ENCODE measurements around the gene CT45A8. TPM values are rescaled to one million over a fixed set of nuclear protein-coding genes. Genes with fewer than 3 reads are reported as not detected.
"Not testable (repeated sequence)": the region's sequence is repeated elsewhere in the genome, so short reads cannot be mapped to it uniquely, and the experiment has no call there.

Gene CT45A8, protein sequence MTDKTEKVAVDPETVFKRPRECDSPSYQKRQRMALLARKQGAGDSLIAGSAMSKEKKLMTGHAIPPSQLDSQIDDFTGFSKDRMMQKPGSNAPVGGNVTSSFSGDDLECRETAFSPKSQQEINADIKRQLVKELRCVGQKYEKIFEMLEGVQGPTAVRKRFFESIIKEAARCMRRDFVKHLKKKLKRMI
- total RNA-seq (not detected), polyA plus RNA-seq (not detected)
- long read RNA-seq, donor 1: 0 reads
- long read RNA-seq, donor 2: 0 reads
- long read RNA-seq, donor 3: 0 reads
- long read RNA-seq, donor 4: 0 reads

DNA sequence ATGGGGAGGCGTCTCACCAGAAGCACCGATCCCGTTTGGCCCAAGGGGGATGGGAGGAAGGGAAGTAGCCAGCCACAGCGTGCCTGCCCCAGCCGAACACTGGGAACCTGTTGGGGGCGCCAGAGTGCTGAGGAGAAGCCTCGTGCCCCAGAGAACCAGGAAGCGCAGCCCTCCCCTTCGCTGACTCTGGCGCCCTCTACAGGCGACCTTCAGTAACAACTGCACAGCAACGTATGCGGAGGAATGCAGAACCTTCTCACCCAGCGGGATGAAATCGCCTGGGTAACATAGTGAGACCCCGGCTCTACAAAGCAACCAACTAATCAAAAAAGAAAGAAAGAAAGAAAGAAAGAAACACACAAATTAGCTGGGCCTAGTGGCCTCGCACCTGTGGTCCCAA lies at the start of gene CT45A8:
TSS of gene CT45A8 (minus strand) at position 101 of the 400 bp plus-strand sequence. CDS start 3,755 bp downstream, outside the sequence.
- WGBS: no CpG with 5 or more reads among the region's 17 CpGs
- intact Hi-C loops (cut with DNase I): not testable (repeated sequence)

DNA sequence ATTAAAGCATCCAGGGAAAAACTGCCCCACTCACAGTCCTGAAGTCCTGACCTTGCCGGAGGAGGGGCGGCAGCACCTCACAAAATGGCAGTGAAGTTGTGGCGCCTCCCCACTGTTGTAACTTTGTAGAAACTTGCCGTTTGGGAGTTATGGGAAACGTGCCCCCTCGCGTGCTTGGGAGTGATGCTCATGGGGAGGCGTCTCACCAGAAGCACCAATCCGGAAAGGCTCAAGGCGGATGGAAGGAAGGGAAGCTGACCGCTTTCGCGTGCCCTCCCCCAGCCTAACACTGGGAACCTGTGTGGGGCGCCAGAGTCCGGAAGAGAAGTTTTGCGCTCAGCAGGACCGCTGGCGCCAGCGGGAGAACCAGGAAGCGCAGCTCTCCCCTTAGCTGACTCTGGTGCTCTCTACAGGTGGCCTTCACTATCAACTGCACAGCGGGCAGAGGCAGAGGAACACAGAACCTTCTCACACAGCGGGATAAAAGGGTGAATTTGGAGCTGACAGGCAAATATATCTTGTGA lies 39.0 kb upstream of the CT45A8 start, which contains the start of the genes CT45A10 and SAGE1:
TSS of gene CT45A10 (minus strand) at position 151 of the 524 bp plus-strand sequence. CDS start 8,100 bp downstream, outside the sequence.
TSS of gene SAGE1 (plus strand) at position 423 of the 524 bp plus-strand sequence. CDS start 2,527 bp downstream, outside the sequence.
- intact Hi-C loops (cut with DNase I): no loop called here
- no peak for ATAC-seq
- DNase-seq: no peak
- Histone ChIP-seq H3K4me3 (ENCODE audit: low read length) (no peak within 1 kb of the TSS), H3K4me1 (ENCODE audit: control insufficient read depth, insufficient read depth, low read length) (no peaks in the 10 kb centered on the region), H3K9me3 (ENCODE audit: control insufficient read depth, low read length) (no peaks in the 10 kb centered on the region), H3K27ac (ENCODE audit: low read length) (no peak within 1 kb of the TSS), H3K27me3 (ENCODE audit: control insufficient read depth, insufficient read depth) (no peaks in the 10 kb centered on the region)
- WGBS: 90% methylated on average over 22 of the region's 22 CpGs

More for the DNA sequence above, at the start of gene CT45A8:
- H3K4me3 ChIP-seq (ENCODE audit: low read length); H3K27ac ChIP-seq (ENCODE audit: low read length); H3K9me3 ChIP-seq (ENCODE audit: control insufficient read depth, low read length); H3K4me1 ChIP-seq (ENCODE audit: control insufficient read depth, insufficient read depth, low read length); H3K27me3 ChIP-seq (ENCODE audit: control insufficient read depth, insufficient read depth); ATAC-seq; DNase-seq: not testable (repeated sequence)

DNA sequence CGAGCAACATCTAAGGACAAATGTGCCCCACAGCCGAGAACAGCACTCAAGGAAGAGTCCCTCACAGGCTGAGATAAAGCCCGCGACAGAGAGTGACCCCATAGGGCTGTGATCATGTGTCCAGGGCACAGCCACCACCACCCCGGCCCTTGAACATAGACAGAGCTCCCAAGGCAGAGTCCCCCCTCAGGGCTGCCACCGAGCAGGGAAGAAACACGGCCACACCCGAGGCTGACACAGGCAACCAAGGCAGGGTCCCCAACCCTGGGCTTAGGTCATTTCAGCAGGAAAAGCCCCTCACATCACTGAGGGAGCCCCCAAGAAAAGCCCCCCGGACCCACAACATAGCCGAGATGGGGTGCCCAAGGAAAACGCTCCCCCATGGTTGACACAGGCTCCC lies 38.4 kb upstream of the CT45A8 start:
- peak in 1 of 3 donors; percentile 38 for DNase-seq
- intact Hi-C loops (cut with DNase I): no loop called here
- H3K4me3 ChIP-seq (ENCODE audit: low read length): no peak overlapping the region
- no peak overlapping the region for H3K27ac ChIP-seq (ENCODE audit: low read length)
- no peaks in the 10 kb centered on the region for H3K9me3 ChIP-seq (ENCODE audit: control insufficient read depth, low read length)
- H3K27me3 ChIP-seq (ENCODE audit: control insufficient read depth, insufficient read depth): no peaks in the 10 kb centered on the region
- 91% methylated on average over 11 of the region's 11 CpGs for WGBS
- ATAC-seq: no peak
- no peaks in the 10 kb centered on the region for H3K4me1 ChIP-seq (ENCODE audit: control insufficient read depth, insufficient read depth, low read length)

DNA sequence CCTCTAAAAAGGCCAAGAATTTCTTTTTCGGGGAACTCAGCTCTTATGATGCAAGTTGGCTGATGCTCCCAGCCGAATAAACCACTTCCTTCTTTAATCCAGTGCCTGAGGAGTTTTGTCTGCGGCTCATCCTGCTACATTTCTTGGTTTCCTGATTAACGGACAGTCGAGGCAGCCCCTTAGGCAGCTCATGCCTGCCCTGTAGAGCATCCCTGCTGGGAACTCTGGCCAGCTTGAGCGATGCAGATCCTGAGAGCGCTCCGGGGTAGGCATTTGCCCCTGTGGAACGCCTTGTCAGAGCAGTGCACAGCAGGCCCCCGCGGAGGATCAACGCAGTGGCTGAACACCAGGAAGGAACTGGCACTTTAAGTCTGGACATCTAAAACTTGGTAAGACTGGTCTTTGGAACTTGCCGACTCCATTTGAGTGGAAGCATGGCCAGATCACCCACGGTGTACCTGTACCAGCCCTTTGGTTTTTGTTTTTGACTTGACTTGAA lies 35.8 kb upstream of the CT45A8 start:
- no peak for ATAC-seq
- H3K4me1 ChIP-seq (ENCODE audit: control insufficient read depth, insufficient read depth, low read length): no peaks in the 10 kb centered on the region
- intact Hi-C loops (cut with DNase I): no loop called here
- H3K27ac ChIP-seq (ENCODE audit: low read length): no peak overlapping the region
- no peak for DNase-seq
- 86% methylated on average over 14 of the region's 14 CpGs for WGBS
- no peak overlapping the region for H3K4me3 ChIP-seq (ENCODE audit: low read length)
- no peaks in the 10 kb centered on the region for H3K27me3 ChIP-seq (ENCODE audit: control insufficient read depth, insufficient read depth)
- H3K9me3 ChIP-seq (ENCODE audit: control insufficient read depth, low read length): no peaks in the 10 kb centered on the region

DNA sequence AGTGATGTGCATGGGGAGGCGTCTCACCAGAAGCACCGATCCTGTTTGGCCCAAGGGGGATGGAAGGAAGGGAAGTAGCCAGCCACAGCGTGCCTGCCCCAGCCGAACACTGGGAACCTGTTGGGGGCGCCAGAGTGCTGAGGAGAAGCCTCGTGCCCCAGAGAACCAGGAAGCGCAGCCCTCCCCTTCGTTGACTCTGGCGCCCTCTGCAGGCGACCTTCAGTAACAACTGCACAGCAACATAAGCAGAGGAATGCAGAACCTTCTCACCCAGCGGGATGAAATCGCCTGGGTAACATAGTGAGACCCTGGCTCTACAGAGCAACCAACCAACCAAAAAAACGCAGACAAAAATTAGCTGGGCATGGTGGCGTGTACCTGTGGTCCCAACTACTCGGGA lies 34.6 kb upstream of the CT45A8 start:
- intact Hi-C loops (cut with DNase I); DNase-seq; H3K27me3 ChIP-seq (ENCODE audit: control insufficient read depth, insufficient read depth); H3K27ac ChIP-seq (ENCODE audit: low read length); H3K9me3 ChIP-seq (ENCODE audit: control insufficient read depth, low read length); H3K4me1 ChIP-seq (ENCODE audit: control insufficient read depth, insufficient read depth, low read length); ATAC-seq; H3K4me3 ChIP-seq (ENCODE audit: low read length): not testable (repeated sequence)
- 72% methylated on average over 13 of the region's 15 CpGs for WGBS

DNA sequence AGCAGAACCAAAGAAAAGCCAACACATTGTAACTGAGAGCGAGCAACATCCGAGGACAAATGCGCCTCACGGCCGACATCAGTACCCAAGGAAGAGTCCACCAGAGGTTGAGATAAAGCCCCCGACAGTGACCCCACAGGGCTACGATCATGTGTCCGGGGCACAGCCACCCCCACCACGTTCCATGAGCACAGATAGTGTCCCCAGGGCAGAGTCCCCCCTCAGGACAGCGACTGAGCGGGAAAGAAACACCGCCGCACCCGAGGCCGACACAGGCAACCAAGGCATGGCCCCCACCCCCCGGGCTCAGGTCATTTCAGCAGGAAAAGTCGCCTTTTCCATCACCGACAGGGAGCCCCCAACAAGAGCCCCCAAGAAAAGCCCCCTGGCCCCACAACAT lies 33.9 kb upstream of the CT45A8 start:
- 88% methylated on average over 10 of the region's 18 CpGs for WGBS
- H3K27ac ChIP-seq (ENCODE audit: low read length); H3K9me3 ChIP-seq (ENCODE audit: control insufficient read depth, low read length); ATAC-seq; H3K4me1 ChIP-seq (ENCODE audit: control insufficient read depth, insufficient read depth, low read length); intact Hi-C loops (cut with DNase I); H3K4me3 ChIP-seq (ENCODE audit: low read length); DNase-seq; H3K27me3 ChIP-seq (ENCODE audit: control insufficient read depth, insufficient read depth): not testable (repeated sequence)

DNA sequence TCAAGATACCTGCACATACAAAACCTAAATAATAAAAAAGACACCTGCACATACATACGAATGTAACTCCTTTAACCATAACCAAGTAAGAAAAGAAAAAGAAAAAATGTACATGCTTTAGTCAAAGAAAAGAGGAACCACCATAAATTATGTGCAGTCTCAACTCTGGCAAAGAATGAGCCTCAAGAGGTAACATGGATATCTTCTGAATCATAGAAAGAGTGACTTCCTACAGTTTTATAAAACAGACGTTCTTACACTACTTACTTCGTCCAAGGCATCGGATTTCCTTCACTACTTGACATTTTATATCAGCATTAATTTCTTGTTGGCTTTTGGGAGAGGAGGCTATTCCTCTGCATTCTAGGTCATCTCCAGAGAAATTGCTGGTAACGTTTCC lies 28.4 kb upstream of the CT45A8 start:
- H3K9me3 ChIP-seq (ENCODE audit: control insufficient read depth, low read length); ATAC-seq; H3K27me3 ChIP-seq (ENCODE audit: control insufficient read depth, insufficient read depth); H3K27ac ChIP-seq (ENCODE audit: low read length); DNase-seq; intact Hi-C loops (cut with DNase I); H3K4me3 ChIP-seq (ENCODE audit: low read length); H3K4me1 ChIP-seq (ENCODE audit: control insufficient read depth, insufficient read depth, low read length): not testable (repeated sequence)
- 57% methylated on average over 4 of the region's 5 CpGs for WGBS

DNA sequence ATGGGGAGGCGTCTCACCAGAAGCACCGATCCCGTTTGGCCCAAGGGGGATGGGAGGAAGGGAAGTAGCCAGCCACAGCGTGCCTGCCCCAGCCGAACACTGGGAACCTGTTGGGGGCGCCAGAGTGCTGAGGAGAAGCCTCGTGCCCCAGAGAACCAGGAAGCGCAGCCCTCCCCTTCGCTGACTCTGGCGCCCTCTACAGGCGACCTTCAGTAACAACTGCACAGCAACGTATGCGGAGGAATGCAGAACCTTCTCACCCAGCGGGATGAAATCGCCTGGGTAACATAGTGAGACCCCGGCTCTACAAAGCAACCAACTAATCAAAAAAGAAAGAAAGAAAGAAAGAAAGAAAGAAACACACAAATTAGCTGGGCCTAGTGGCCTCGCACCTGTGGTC lies 17.4 kb upstream of the CT45A8 start, which contains the start of gene CT45A9:
TSS of gene CT45A9 (minus strand) at position 101 of the 400 bp plus-strand sequence. CDS start 3,751 bp downstream, outside the sequence.
- H3K27ac ChIP-seq (ENCODE audit: low read length); H3K9me3 ChIP-seq (ENCODE audit: control insufficient read depth, low read length); DNase-seq; ATAC-seq; H3K27me3 ChIP-seq (ENCODE audit: control insufficient read depth, insufficient read depth); H3K4me3 ChIP-seq (ENCODE audit: low read length); H3K4me1 ChIP-seq (ENCODE audit: control insufficient read depth, insufficient read depth, low read length); intact Hi-C loops (cut with DNase I): not testable (repeated sequence)
- no CpG with 5 or more reads among the region's 17 CpGs for WGBS

DNA sequence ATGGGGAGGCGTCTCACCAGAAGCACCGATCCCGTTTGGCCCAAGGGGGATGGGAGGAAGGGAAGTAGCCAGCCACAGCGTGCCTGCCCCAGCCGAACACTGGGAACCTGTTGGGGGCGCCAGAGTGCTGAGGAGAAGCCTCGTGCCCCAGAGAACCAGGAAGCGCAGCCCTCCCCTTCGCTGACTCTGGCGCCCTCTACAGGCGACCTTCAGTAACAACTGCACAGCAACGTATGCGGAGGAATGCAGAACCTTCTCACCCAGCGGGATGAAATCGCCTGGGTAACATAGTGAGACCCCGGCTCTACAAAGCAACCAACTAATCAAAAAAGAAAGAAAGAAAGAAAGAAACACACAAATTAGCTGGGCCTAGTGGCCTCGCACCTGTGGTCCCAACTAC lies 17.2 kb downstream of the CT45A8 start, which contains the start of gene CT45A7:
TSS of gene CT45A7 (minus strand) at position 101 of the 400 bp plus-strand sequence. CDS start 3,747 bp downstream, outside the sequence.
- H3K27me3 ChIP-seq (ENCODE audit: control insufficient read depth, insufficient read depth); intact Hi-C loops (cut with DNase I); ATAC-seq; H3K4me3 ChIP-seq (ENCODE audit: low read length); H3K9me3 ChIP-seq (ENCODE audit: control insufficient read depth, low read length); H3K27ac ChIP-seq (ENCODE audit: low read length); DNase-seq; H3K4me1 ChIP-seq (ENCODE audit: control insufficient read depth, insufficient read depth, low read length): not testable (repeated sequence)
- WGBS: no CpG with 5 or more reads among the region's 17 CpGs

DNA sequence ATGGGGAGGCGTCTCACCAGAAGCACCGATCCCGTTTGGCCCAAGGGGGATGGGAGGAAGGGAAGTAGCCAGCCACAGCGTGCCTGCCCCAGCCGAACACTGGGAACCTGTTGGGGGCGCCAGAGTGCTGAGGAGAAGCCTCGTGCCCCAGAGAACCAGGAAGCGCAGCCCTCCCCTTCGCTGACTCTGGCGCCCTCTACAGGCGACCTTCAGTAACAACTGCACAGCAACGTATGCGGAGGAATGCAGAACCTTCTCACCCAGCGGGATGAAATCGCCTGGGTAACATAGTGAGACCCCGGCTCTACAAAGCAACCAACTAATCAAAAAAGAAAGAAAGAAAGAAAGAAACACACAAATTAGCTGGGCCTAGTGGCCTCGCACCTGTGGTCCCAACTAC lies 34.4 kb downstream of the CT45A8 start, which contains the start of gene CT45A2:
TSS of gene CT45A2 (minus strand) at position 101 of the 400 bp plus-strand sequence. CDS start 3,747 bp downstream, outside the sequence.
- H3K27ac ChIP-seq (ENCODE audit: low read length); H3K9me3 ChIP-seq (ENCODE audit: control insufficient read depth, low read length); DNase-seq; H3K27me3 ChIP-seq (ENCODE audit: control insufficient read depth, insufficient read depth); H3K4me3 ChIP-seq (ENCODE audit: low read length); H3K4me1 ChIP-seq (ENCODE audit: control insufficient read depth, insufficient read depth, low read length); ATAC-seq; intact Hi-C loops (cut with DNase I): not testable (repeated sequence)
- WGBS: no CpG with 5 or more reads among the region's 17 CpGs

DNA sequence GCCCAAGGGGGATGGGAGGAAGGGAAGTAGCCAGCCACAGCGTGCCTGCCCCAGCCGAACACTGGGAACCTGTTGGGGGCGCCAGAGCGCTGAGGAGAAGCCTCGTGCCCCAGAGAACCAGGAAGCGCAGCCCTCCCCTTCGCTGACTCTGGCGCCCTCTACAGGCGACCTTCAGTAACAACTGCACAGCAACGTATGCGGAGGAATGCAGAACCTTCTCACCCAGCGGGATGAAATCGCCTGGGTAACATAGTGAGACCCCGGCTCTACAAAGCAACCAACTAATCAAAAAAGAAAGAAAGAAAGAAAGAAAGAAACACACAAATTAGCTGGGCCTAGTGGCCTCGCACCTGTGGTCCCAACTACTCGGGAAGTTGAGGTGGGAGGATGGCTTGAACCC lies 51.7 kb downstream of the CT45A8 start, which contains the start of gene CT45A6:
TSS of gene CT45A6 (minus strand) at position 101 of the 400 bp plus-strand sequence. CDS start 3,794 bp downstream, outside the sequence.
- H3K27me3 ChIP-seq (ENCODE audit: control insufficient read depth, insufficient read depth); H3K27ac ChIP-seq (ENCODE audit: low read length); intact Hi-C loops (cut with DNase I); H3K4me3 ChIP-seq (ENCODE audit: low read length); DNase-seq; ATAC-seq; H3K4me1 ChIP-seq (ENCODE audit: control insufficient read depth, insufficient read depth, low read length); H3K9me3 ChIP-seq (ENCODE audit: control insufficient read depth, low read length): not testable (repeated sequence)
- no CpG with 5 or more reads among the region's 16 CpGs for WGBS
